Liver (tissue), 3 donors: ENCODE data around the gene ORC3.

Experiments used
- EGR1 ChIP-seq, 2 donors: IDR thresholded peaks; 2 replicates each; pipeline ENCODE4 v1.6.1; 2016 to 2018; ENCODE audit warnings: antibody characterized with exemption in 2 of 2, low read depth in 2 of 2
- GABPA ChIP-seq, 2 donors: IDR thresholded peaks in 1 of 2; conservative IDR thresholded peaks in 1 of 2; 2 replicates each; pipeline ENCODE4 v1.6.1; 2016; ENCODE audit warnings: antibody characterized with exemption in 2 of 2, mild to moderate bottlenecking in 1 of 2, moderate library complexity in 1 of 2
- HNF4A ChIP-seq, 2 donors: conservative IDR thresholded peaks; 2 replicates each; pipeline ENCODE4 v1.6.1; 2016; ENCODE audit warnings: antibody characterized with exemption in 2 of 2, mild to moderate bottlenecking in 2 of 2
- JUND ChIP-seq, 2 donors: IDR thresholded peaks; 2 replicates each; pipeline ENCODE4 v1.6.1; 2016; ENCODE audit warnings: antibody characterized with exemption in 2 of 2
- NR2F2 ChIP-seq: IDR thresholded peaks from 2 replicates; pipeline ENCODE4 v1.6.1; 2016; ENCODE audit warnings: antibody characterized with exemption
- RAD21 ChIP-seq, 2 donors: IDR thresholded peaks; 2 replicates each; pipeline ENCODE4 v1.6.1; 2016; ENCODE audit warnings: antibody characterized with exemption in 2 of 2, mild to moderate bottlenecking in 2 of 2
- RXRA ChIP-seq, 2 donors: IDR thresholded peaks; 2 replicates each; pipeline ENCODE4 v1.6.1; 2017 to 2018; ENCODE audit warnings: antibody characterized with exemption in 2 of 2, mild to moderate bottlenecking in 1 of 2
- SP1 ChIP-seq: IDR thresholded peaks from 2 replicates; pipeline ENCODE4 v1.6.1; 2018; ENCODE audit warnings: antibody characterized with exemption, mild to moderate bottlenecking
- TAF1 ChIP-seq: conservative IDR thresholded peaks from 2 replicates; pipeline ENCODE4 v1.6.1; 2016; ENCODE audit warnings: antibody characterized with exemption, mild to moderate bottlenecking
- YY1 ChIP-seq: IDR thresholded peaks from 2 replicates; pipeline ENCODE4 v1.6.1; 2016; ENCODE audit warnings: antibody characterized with exemption, mild to moderate bottlenecking
- TF ChIP-seq, protein P1 (sequence below): fragments of 150-350 bp; IDR thresholded peaks from 2 replicates; pipeline ENCODE4 v1.5.1; 2017; ENCODE audit warnings: improper control_type of control experiment, low read depth, low read length; ENCODE audit not compliant: missing input control
- TF ChIP-seq, protein P2 (sequence below): IDR thresholded peaks from 2 replicates; pipeline ENCODE4 v1.6.1; 2016; ENCODE audit warnings: antibody characterized with exemption
- TF ChIP-seq, protein P3 (sequence below): IDR thresholded peaks from 2 replicates; pipeline ENCODE4 v1.6.1; 2016; ENCODE audit warnings: antibody characterized with exemption, mild to moderate bottlenecking
- donor health status: healthy.
- donor health status: healthy.

GRCh38 chr6:87670707-87671106, 80.8 kb downstream of the ORC3 start:
- TF ChIP-seq, protein P1, sequence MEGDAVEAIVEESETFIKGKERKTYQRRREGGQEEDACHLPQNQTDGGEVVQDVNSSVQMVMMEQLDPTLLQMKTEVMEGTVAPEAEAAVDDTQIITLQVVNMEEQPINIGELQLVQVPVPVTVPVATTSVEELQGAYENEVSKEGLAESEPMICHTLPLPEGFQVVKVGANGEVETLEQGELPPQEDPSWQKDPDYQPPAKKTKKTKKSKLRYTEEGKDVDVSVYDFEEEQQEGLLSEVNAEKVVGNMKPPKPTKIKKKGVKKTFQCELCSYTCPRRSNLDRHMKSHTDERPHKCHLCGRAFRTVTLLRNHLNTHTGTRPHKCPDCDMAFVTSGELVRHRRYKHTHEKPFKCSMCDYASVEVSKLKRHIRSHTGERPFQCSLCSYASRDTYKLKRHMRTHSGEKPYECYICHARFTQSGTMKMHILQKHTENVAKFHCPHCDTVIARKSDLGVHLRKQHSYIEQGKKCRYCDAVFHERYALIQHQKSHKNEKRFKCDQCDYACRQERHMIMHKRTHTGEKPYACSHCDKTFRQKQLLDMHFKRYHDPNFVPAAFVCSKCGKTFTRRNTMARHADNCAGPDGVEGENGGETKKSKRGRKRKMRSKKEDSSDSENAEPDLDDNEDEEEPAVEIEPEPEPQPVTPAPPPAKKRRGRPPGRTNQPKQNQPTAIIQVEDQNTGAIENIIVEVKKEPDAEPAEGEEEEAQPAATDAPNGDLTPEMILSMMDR: no peak
- TF ChIP-seq, protein P2, sequence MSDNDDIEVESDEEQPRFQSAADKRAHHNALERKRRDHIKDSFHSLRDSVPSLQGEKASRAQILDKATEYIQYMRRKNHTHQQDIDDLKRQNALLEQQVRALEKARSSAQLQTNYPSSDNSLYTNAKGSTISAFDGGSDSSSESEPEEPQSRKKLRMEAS: no peak
- TF ChIP-seq HNF4A (conservative IDR thresholded peaks at IDR 0.05): no peak
- TF ChIP-seq YY1: no peak
- no peak for TF ChIP-seq JUND (IDR thresholded peaks at IDR 0.05)
- TF ChIP-seq RXRA (IDR thresholded peaks at IDR 0.05): no peak
- no peak for TF ChIP-seq SP1
- TF ChIP-seq, protein P3, sequence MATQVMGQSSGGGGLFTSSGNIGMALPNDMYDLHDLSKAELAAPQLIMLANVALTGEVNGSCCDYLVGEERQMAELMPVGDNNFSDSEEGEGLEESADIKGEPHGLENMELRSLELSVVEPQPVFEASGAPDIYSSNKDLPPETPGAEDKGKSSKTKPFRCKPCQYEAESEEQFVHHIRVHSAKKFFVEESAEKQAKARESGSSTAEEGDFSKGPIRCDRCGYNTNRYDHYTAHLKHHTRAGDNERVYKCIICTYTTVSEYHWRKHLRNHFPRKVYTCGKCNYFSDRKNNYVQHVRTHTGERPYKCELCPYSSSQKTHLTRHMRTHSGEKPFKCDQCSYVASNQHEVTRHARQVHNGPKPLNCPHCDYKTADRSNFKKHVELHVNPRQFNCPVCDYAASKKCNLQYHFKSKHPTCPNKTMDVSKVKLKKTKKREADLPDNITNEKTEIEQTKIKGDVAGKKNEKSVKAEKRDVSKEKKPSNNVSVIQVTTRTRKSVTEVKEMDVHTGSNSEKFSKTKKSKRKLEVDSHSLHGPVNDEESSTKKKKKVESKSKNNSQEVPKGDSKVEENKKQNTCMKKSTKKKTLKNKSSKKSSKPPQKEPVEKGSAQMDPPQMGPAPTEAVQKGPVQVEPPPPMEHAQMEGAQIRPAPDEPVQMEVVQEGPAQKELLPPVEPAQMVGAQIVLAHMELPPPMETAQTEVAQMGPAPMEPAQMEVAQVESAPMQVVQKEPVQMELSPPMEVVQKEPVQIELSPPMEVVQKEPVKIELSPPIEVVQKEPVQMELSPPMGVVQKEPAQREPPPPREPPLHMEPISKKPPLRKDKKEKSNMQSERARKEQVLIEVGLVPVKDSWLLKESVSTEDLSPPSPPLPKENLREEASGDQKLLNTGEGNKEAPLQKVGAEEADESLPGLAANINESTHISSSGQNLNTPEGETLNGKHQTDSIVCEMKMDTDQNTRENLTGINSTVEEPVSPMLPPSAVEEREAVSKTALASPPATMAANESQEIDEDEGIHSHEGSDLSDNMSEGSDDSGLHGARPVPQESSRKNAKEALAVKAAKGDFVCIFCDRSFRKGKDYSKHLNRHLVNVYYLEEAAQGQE: no peak
- TF ChIP-seq RAD21 (IDR thresholded peaks at IDR 0.05): no peak
- TF ChIP-seq TAF1: no peak
- TF ChIP-seq GABPA (IDR thresholded peaks at IDR 0.05 in 1 of 2, conservative IDR thresholded peaks at IDR 0.05 in 1 of 2): no peak
- TF ChIP-seq NR2F2: no peak
- TF ChIP-seq EGR1 (IDR thresholded peaks at IDR 0.05; ENCODE audit: low read depth in 2 of 2): no peak
